ENCODE data around the gene SLC13A1. TPM values are rescaled to one million over a fixed set of nuclear protein-coding genes. Genes with fewer than 3 reads are reported as not detected.

Gene SLC13A1
- total RNA-seq, 1 experiment from 2014 or later: 0.04 TPM

DNA sequence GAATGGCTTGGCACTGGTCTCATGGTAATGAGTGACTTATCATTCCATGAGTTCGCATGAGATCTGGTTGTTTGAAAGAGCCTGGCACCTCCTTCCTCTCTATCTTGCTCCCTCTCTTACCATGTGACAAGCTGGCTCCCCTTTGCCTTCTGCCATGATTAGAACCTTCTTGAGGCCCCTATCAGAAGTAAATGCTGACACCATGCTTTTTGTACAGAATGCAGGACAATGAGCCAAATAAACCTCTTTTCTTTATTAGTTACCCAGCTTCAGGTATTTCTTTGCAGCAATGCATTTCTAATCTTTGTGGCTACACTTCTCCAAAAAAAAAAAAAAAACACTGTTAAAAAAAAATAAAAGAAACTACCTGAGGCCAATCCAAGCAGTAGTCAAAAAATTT, 17.1 kb upstream of the SLC13A1 start:
- ChIA-PET POLR2A (no interaction called here), CTCF (no interaction called here)
- H3K4me3 Mint-ChIP-seq: no peak overlapping the region
- peaks cover 36% of the 10 kb centered on the region for H3K36me3 Mint-ChIP-seq
- H3K9me3 Mint-ChIP-seq: peaks cover 54% of the 10 kb centered on the region
- no peak overlapping the region for H3K27ac Mint-ChIP-seq
- TF ChIP-seq TEAD1 (CRISPR knock-in tag; IDR thresholded peaks at IDR 0.05) (no peak), ZNF121 (CRISPR knock-in tag; IDR thresholded peaks at IDR 0.05) (no peak), FOXK1 (CRISPR knock-in tag; IDR thresholded peaks at IDR 0.05) (no peak), ZNF396 (CRISPR knock-in tag; IDR thresholded peaks at IDR 0.05; ENCODE audit: borderline replicate concordance) (no peak), ZNF263 (CRISPR knock-in tag; IDR thresholded peaks at IDR 0.05; ENCODE audit: low read depth) (no peak), ZNF219 (CRISPR knock-in tag; IDR thresholded peaks at IDR 0.05; ENCODE audit: borderline replicate concordance) (no peak), GTF2I (CRISPR knock-in tag; conservative IDR thresholded peaks at IDR 0.05) (no peak)
- TF ChIP-seq, protein P1, sequence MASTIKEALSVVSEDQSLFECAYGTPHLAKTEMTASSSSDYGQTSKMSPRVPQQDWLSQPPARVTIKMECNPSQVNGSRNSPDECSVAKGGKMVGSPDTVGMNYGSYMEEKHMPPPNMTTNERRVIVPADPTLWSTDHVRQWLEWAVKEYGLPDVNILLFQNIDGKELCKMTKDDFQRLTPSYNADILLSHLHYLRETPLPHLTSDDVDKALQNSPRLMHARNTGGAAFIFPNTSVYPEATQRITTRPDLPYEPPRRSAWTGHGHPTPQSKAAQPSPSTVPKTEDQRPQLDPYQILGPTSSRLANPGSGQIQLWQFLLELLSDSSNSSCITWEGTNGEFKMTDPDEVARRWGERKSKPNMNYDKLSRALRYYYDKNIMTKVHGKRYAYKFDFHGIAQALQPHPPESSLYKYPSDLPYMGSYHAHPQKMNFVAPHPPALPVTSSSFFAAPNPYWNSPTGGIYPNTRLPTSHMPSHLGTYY (CRISPR knock-in tag; IDR thresholded peaks at IDR 0.05): no peak
- TF ChIP-seq, protein P2, sequence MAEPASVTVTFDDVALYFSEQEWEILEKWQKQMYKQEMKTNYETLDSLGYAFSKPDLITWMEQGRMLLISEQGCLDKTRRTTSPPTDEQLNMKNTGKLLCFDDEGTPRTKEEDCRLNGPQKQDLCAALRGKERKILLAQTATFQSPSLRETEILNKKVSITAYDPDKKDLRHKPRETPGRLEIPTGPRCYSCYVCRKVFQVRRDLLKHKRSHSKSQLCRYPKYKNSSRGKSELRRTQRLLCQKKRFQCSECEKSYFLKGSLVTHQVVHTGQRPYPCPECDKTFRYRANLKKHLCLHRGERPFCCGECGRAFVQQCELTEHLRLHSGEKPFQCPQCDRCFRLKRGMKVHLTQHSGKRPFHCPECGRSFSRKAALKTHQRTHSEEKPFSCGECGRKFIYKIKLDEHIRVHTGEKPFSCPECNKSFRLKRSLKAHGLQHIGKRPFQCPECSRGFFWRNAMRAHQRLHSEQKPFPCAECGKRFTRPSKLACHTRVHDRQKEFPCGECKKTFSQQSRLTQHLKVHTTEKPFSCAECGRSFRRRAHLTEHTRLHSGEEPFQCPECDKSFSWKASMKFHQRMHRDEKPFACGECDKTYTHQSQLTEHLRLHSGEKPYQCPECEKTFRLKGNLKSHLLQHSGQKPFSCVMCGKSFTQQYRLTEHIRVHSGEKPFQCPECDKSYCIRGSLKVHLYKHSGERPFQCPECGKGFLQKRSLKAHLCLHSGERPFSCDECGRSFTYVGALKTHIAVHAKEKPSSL (CRISPR knock-in tag; conservative IDR thresholded peaks at IDR 0.05): no peak
- TF ChIP-seq, protein P3, sequence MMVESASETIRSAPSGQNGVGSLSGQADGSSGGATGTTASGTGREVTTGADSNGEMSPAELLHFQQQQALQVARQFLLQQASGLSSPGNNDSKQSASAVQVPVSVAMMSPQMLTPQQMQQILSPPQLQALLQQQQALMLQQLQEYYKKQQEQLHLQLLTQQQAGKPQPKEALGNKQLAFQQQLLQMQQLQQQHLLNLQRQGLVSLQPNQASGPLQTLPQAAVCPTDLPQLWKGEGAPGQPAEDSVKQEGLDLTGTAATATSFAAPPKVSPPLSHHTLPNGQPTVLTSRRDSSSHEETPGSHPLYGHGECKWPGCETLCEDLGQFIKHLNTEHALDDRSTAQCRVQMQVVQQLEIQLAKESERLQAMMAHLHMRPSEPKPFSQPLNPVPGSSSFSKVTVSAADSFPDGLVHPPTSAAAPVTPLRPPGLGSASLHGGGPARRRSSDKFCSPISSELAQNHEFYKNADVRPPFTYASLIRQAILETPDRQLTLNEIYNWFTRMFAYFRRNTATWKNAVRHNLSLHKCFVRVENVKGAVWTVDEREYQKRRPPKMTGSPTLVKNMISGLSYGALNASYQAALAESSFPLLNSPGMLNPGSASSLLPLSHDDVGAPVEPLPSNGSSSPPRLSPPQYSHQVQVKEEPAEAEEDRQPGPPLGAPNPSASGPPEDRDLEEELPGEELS (CRISPR knock-in tag; IDR thresholded peaks at IDR 0.05): no peak
- TF ChIP-seq, protein P4, sequence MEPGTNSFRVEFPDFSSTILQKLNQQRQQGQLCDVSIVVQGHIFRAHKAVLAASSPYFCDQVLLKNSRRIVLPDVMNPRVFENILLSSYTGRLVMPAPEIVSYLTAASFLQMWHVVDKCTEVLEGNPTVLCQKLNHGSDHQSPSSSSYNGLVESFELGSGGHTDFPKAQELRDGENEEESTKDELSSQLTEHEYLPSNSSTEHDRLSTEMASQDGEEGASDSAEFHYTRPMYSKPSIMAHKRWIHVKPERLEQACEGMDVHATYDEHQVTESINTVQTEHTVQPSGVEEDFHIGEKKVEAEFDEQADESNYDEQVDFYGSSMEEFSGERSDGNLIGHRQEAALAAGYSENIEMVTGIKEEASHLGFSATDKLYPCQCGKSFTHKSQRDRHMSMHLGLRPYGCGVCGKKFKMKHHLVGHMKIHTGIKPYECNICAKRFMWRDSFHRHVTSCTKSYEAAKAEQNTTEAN (CRISPR knock-in tag; IDR thresholded peaks at IDR 0.05): no peak
- TF ChIP-seq, protein P5, sequence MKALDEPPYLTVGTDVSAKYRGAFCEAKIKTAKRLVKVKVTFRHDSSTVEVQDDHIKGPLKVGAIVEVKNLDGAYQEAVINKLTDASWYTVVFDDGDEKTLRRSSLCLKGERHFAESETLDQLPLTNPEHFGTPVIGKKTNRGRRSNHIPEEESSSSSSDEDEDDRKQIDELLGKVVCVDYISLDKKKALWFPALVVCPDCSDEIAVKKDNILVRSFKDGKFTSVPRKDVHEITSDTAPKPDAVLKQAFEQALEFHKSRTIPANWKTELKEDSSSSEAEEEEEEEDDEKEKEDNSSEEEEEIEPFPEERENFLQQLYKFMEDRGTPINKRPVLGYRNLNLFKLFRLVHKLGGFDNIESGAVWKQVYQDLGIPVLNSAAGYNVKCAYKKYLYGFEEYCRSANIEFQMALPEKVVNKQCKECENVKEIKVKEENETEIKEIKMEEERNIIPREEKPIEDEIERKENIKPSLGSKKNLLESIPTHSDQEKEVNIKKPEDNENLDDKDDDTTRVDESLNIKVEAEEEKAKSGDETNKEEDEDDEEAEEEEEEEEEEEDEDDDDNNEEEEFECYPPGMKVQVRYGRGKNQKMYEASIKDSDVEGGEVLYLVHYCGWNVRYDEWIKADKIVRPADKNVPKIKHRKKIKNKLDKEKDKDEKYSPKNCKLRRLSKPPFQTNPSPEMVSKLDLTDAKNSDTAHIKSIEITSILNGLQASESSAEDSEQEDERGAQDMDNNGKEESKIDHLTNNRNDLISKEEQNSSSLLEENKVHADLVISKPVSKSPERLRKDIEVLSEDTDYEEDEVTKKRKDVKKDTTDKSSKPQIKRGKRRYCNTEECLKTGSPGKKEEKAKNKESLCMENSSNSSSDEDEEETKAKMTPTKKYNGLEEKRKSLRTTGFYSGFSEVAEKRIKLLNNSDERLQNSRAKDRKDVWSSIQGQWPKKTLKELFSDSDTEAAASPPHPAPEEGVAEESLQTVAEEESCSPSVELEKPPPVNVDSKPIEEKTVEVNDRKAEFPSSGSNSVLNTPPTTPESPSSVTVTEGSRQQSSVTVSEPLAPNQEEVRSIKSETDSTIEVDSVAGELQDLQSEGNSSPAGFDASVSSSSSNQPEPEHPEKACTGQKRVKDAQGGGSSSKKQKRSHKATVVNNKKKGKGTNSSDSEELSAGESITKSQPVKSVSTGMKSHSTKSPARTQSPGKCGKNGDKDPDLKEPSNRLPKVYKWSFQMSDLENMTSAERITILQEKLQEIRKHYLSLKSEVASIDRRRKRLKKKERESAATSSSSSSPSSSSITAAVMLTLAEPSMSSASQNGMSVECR (CRISPR knock-in tag; IDR thresholded peaks at IDR 0.05; ENCODE audit: borderline replicate concordance): no peak
- TF ChIP-seq, protein P6, sequence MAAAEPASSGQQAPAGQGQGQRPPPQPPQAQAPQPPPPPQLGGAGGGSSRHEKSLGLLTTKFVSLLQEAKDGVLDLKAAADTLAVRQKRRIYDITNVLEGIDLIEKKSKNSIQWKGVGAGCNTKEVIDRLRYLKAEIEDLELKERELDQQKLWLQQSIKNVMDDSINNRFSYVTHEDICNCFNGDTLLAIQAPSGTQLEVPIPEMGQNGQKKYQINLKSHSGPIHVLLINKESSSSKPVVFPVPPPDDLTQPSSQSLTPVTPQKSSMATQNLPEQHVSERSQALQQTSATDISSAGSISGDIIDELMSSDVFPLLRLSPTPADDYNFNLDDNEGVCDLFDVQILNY (CRISPR knock-in tag; IDR thresholded peaks at IDR 0.05): no peak
- no peaks in the 10 kb centered on the region; the same call in 1 of the 2 replicates for H3K27me3 Mint-ChIP-seq (ENCODE audit: low read depth)
- DNase-seq (ENCODE audit: low spot score) (no peak), ATAC-seq (no peak)
- no peaks in the 10 kb centered on the region for H3K4me1 Mint-ChIP-seq

DNA sequence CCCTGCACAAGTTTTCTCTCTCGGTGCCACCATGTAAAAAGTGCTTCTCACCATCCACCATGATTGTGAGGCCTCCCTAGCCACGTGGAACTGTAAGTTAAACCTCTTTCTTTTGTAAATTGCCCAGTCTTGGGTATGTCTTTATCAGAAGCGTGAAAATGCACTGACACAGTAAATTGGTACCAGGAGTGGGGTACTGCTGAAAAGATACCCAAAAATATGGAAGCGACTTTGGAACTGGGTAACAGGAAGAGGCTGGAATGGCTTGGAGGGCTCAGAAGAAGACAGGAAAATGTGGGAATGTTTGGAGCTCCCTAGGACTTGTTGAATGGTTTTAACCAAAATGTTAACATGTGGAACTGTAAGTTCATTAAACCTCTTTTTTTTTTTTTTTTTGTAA, 15.6 kb upstream of the SLC13A1 start:
- DNase-seq (ENCODE audit: low spot score): no peak
- ChIA-PET POLR2A (no interaction called here), CTCF (no interaction called here)
- peaks cover 10% of the 10 kb centered on the region for H3K4me1 Mint-ChIP-seq
- H3K27ac Mint-ChIP-seq: no peak overlapping the region
- H3K9me3 Mint-ChIP-seq: peaks cover 50% of the 10 kb centered on the region
- ATAC-seq: no peak
- H3K36me3 Mint-ChIP-seq: peaks cover 36% of the 10 kb centered on the region
- no peaks in the 10 kb centered on the region; the same call in 1 of the 2 replicates for H3K27me3 Mint-ChIP-seq (ENCODE audit: low read depth)
- no peak overlapping the region for H3K4me3 Mint-ChIP-seq
- TF ChIP-seq ZNF396 (CRISPR knock-in tag; IDR thresholded peaks at IDR 0.05; ENCODE audit: borderline replicate concordance) (no peak), SP1 (CRISPR knock-in tag; conservative IDR thresholded peaks at IDR 0.05) (no peak), NR1H2 (CRISPR knock-in tag; IDR thresholded peaks at IDR 0.05) (no peak)
- TF ChIP-seq, protein P7, sequence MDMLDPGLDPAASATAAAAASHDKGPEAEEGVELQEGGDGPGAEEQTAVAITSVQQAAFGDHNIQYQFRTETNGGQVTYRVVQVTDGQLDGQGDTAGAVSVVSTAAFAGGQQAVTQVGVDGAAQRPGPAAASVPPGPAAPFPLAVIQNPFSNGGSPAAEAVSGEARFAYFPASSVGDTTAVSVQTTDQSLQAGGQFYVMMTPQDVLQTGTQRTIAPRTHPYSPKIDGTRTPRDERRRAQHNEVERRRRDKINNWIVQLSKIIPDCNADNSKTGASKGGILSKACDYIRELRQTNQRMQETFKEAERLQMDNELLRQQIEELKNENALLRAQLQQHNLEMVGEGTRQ (CRISPR knock-in tag; IDR thresholded peaks at IDR 0.05): no peak
- TF ChIP-seq, protein P6 (CRISPR knock-in tag; IDR thresholded peaks at IDR 0.05): no peak
- TF ChIP-seq, protein P4 (CRISPR knock-in tag; IDR thresholded peaks at IDR 0.05): no peak
